ENCODE data around the gene TMEM201. TPM values are rescaled to one million over a fixed set of nuclear protein-coding genes. Genes with fewer than 3 reads are reported as not detected.

TMEM201 gene
- total and polyA plus RNA-seq, 8 donors: 0.61 to 7.6 (median 4.7) TPM

GRCh38 chr1:9654834-9655723 is 66.4 kb downstream of the TMEM201 start:
- Histone ChIP-seq H3K4me3 (peak overlapping the region in 3 of 4 donors; percentile 15 to 62 (median 62)), H3K27ac (peak overlapping the region in 2 of 5 donors; percentile 80 to 87)
- DNase-seq: no peak

GRCh38 chr1:9655836-9656235 is 67.1 kb downstream of the TMEM201 start:
- Histone ChIP-seq H3K27me3 (peaks cover 0 to 35% (median 33%) of the 10 kb centered on the region in 3 donors), H3K4me3 (no peak overlapping the region), H3K9me3 (no peaks in the 10 kb centered on the region), H3K36me3 (no peaks in the 10 kb centered on the region), H3K4me1 (peaks cover 15 to 29% (median 19%) of the 10 kb centered on the region in 4 donors), H3K27ac (no peak overlapping the region)
- TF ChIP-seq CTCF (IDR thresholded peaks at IDR 0.05): no peak
- no peak for TF ChIP-seq POLR2A (IDR thresholded peaks at IDR 0.05)
- TF ChIP-seq POLR2AphosphoS5 (IDR thresholded peaks at IDR 0.05): no peak
- 81 to 84% (median 83%) methylated on average over 10 to 11 of the region's 11 CpGs for WGBS, 5 donors
- intact Hi-C loops (cut with DNase I; ENCODE audit: low total_unique reads): no loop called here
- DNase-seq: no peak

More at GRCh38 chr1:9654834-9655723, 66.4 kb downstream of the TMEM201 start:
- Histone ChIP-seq H3K36me3 (no peaks in the 10 kb centered on the region), H3K27me3 (peaks cover 0 to 43% (median 39%) of the 10 kb centered on the region in 3 donors), H3K9me3 (no peaks in the 10 kb centered on the region), H3K4me1 (peaks cover 15 to 33% (median 19%) of the 10 kb centered on the region in 4 donors)
- intact Hi-C loops (cut with DNase I; ENCODE audit: low total_unique reads): no loop called here
- no peak for TF ChIP-seq POLR2AphosphoS5 (IDR thresholded peaks at IDR 0.05)
- TF ChIP-seq CTCF (IDR thresholded peaks at IDR 0.05): no peak
- TF ChIP-seq POLR2A (IDR thresholded peaks at IDR 0.05): no peak
- TF ChIP-seq EP300 (IDR thresholded peaks at IDR 0.05): no peak
- WGBS, 5 donors: 58 to 68% (median 64%) methylated on average over 16 of the region's 16 CpGs

GRCh38 chr1:9657521-9658032 is 68.9 kb downstream of the TMEM201 start:
- Histone ChIP-seq H3K4me1 (peaks cover under 1 to 12% (median 4%) of the 10 kb centered on the region in 4 donors), H3K27me3 (peaks cover 0 to 18% (median 15%) of the 10 kb centered on the region in 3 donors), H3K9me3 (no peaks in the 10 kb centered on the region), H3K27ac (no peak overlapping the region), H3K36me3 (no peaks in the 10 kb centered on the region), H3K4me3 (no peak overlapping the region)
- TF ChIP-seq EP300 (IDR thresholded peaks at IDR 0.05) (no peak), CTCF (IDR thresholded peaks at IDR 0.05) (no peak), POLR2A (IDR thresholded peaks at IDR 0.05) (no peak), POLR2AphosphoS5 (IDR thresholded peaks at IDR 0.05) (no peak)
- no peak for DNase-seq
- intact Hi-C loops (cut with DNase I; ENCODE audit: low total_unique reads): no loop called here
- 45 to 71% (median 59%) methylated on average over 2 of the region's 2 CpGs for WGBS, 5 donors

GRCh38 chr1:9658199-9658598 is 69.5 kb downstream of the TMEM201 start:
- intact Hi-C loops (cut with DNase I; ENCODE audit: low total_unique reads): no loop called here
- H3K4me3 ChIP-seq: no peak overlapping the region
- DNase-seq: no peak
- no peaks in the 10 kb centered on the region for H3K9me3 ChIP-seq
- 66 to 76% (median 70%) methylated on average over 4 of the region's 4 CpGs for WGBS, 5 donors
- TF ChIP-seq POLR2A (IDR thresholded peaks at IDR 0.05) (no peak), CTCF (IDR thresholded peaks at IDR 0.05) (no peak), EP300 (IDR thresholded peaks at IDR 0.05) (no peak), POLR2AphosphoS5 (IDR thresholded peaks at IDR 0.05) (no peak)
- H3K27me3 ChIP-seq: peaks cover 0 to 12% (median 9%) of the 10 kb centered on the region in 3 donors
- H3K27ac ChIP-seq: no peak overlapping the region
- peaks cover 0 to 6% (median 2%) of the 10 kb centered on the region in 4 donors for H3K4me1 ChIP-seq
- no peaks in the 10 kb centered on the region for H3K36me3 ChIP-seq
